HG03521 (cell line): Measurements from ENCODE around the gene TAX1BP1.
"Not testable (repeated sequence)": the region's sequence is repeated elsewhere in the genome, so short reads cannot be mapped to it uniquely, and the experiment has no call there.

Source experiments
- ATAC-seq: cut with Tn5 transposase; IDR thresholded peaks from one replicate; pipeline ENCODE4 v1.9.1; 2021; ENCODE audit warnings: mild to moderate bottlenecking, moderate library complexity; ENCODE audit not compliant: unreplicated experiment

Gene TAX1BP1

GRCh38 chr7:27840760-27841364, 100.9 kb downstream of the TAX1BP1 start:
- ATAC-seq: no peak

- ATAC-seq: no peak
Measured at GRCh38 chr7:27842094-27842692, 102.2 kb downstream of the TAX1BP1 start.

GRCh38 chr7:27842851-27843250, 102.9 kb downstream of the TAX1BP1 start:
- ATAC-seq: no peak

DNA sequence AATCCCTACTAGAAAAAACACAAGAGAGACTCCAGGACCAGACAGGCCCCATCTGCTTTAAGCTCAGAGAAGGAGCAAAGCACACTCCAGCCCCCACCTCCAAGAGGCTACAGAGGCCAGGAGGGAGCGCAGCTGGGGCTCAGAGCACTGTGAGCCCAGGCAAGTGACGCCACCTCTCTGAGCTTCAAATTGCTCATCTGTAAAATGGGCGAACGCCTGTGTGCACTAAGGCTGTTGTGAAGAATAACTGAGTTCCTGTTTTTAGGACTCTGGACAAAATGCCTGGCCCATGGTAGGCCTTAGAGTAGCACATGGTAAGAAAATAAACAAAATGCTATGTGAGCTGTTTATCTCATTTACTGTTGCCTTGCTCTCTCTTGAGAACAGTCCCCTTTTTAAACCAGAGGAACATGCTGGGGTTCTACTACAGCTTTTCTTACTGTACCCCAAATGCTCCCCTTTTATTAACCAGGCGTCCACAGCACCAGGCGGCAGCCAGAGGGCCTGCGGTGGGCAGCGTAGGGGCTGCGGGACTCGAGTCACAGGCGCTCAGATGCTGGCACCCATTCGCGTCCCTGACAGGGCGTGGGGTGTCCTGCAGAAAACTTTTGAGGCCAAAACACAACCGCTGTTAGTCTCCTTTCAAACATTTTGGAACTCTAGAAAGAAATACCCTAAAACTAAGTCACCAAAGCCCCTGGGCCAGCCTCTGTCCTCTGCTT, 103.8 kb downstream of the TAX1BP1 start:
- no peak for ATAC-seq

GRCh38 chr7:27846388-27846787, 106.4 kb downstream of the TAX1BP1 start:
- ATAC-seq: no peak

- ATAC-seq: no peak
Measured at GRCh38 chr7:27850531-27850930, 110.6 kb downstream of the TAX1BP1 start.

GRCh38 chr7:27856703-27857485, 116.9 kb downstream of the TAX1BP1 start:
- ATAC-seq: not testable (repeated sequence)

DNA sequence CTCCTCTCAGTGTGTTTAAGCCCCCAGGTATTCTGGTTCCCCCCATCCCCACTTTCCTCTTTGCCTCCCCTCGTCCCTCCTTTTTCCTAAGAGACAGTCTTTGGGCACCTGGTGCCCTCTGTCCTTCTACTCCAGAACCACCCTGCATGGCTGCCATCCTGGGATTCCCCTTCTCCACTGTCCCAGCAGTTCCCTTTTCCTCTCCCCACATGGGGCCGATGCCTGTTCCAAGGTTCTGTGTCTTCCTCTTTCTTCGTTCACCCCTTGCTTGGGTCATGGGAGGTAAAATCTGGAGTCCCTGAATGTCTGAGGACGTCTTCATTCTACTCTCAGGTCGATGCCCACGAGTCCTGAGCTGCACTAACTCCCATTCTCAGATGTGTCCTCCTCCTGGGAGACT, 120.8 kb downstream of the TAX1BP1 start:
- no peak for ATAC-seq

DNA sequence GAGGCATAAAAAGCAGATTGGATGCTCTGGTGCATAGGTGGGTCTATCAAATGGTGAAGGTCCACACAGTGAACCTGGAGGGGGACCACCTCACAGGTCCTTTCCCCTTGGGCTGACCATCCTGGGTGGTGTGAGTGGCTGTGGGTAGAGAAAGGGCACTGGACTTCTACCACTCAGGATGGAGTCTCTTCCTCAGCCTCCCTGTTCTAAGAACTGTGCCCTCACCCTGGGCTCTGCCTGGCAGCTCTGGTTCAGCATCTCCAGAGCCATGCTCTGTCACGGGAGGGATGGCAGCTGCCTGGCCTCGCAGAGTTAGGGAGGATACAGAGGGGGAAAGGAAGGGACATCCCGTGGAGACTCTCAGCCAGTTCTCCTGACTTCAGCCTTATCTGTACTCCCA, 121.8 kb downstream of the TAX1BP1 start:
- no peak for ATAC-seq

GRCh38 chr7:27863880-27864279, 123.9 kb downstream of the TAX1BP1 start:
- no peak for ATAC-seq

- no peak for ATAC-seq
Measured at GRCh38 chr7:27866256-27866655, 126.3 kb downstream of the TAX1BP1 start.

- ATAC-seq: no peak
Measured at GRCh38 chr7:27866828-27867672, 127.1 kb downstream of the TAX1BP1 start.

GRCh38 chr7:27868131-27868550, 128.2 kb downstream of the TAX1BP1 start:
- ATAC-seq: no peak

- ATAC-seq: no peak
Measured at GRCh38 chr7:27869056-27869455, 129.1 kb downstream of the TAX1BP1 start.

DNA sequence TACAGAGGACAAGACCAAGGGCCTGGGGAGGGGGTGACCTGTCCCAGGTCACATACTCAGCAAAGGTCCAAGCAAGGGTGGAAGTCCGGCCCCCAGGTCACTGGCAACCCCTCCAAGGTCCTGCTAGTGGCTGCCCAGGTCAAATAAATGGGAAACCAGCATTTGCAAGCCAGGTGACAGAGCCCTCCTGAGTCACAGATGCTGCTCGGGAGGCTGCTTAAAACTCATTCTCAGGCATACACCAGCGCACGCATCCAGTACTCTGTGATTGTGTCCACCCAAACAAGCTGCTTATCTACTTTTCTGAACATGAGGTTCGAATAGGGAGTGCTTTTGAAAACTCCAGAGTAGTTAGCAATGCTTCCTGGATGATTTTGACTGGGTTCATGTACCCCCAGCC, 130.6 kb downstream of the TAX1BP1 start:
- ATAC-seq: no peak

GRCh38 chr7:27871086-27871485, 131.1 kb downstream of the TAX1BP1 start:
- ATAC-seq: no peak

DNA sequence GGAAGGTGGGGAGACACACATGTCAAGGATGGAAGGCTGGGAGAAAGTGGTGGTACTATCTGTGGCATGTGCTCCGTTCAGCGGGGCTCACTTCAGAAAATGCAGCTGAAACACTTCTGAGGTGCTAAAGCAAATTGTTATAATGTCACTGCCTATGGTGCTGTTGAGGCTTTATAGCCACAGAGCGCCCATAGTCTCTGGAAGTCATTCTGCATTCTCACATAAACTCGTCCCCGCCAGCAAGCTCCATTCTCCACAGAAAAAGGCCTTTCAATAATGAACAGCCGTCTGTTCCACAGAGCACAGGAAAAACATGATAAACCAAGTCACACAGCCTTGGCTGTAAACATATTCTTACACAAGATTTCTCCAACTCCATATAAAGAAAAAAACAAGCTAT, 131.9 kb downstream of the TAX1BP1 start:
- ATAC-seq: no peak

GRCh38 chr7:27872356-27873275, 132.7 kb downstream of the TAX1BP1 start:
- ATAC-seq: no peak
